Stimulated activated CD4-positive, alpha-beta T cell treated with anti-CD3 and anti-CD28 coated beads, Interleukin-15, amount 100 ng/mL, for 1 hour (primary cell): Measurements from ENCODE around the gene TRANK1.
"Not testable (repeated sequence)": the region's sequence is repeated elsewhere in the genome, so short reads cannot be mapped to it uniquely, and the experiment has no call there.

ENCODE experiments used
- DNase-seq, 2 donors: peaks; one replicate each; pipeline ENCODE4 v3.0.0-alpha.2; 2020; ENCODE audit warnings: low read depth in 1 of 2, low spot score in 1 of 2

The TRANK1 gene

DNA sequence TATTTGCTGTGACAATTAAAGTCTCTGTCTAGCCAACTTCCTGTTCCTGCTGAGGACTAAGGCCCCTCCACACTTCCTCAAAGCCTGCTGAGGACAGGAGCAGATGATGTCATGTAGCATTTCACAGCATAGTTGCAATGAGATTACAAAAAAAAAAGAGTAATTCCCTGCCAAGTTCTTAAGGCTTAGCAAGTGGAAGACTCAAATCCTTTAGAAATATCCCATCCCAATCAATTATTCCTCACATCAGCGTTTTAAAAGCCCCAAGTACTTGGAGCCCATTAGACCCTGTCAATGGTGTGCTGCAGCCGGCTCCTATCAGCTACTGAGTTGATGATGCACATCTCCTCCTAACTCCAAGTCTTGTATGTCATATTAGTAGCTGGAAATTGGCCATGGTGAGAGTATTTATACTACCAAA, 51.7 kb downstream of the TRANK1 start:
- no peak for DNase-seq

DNA sequence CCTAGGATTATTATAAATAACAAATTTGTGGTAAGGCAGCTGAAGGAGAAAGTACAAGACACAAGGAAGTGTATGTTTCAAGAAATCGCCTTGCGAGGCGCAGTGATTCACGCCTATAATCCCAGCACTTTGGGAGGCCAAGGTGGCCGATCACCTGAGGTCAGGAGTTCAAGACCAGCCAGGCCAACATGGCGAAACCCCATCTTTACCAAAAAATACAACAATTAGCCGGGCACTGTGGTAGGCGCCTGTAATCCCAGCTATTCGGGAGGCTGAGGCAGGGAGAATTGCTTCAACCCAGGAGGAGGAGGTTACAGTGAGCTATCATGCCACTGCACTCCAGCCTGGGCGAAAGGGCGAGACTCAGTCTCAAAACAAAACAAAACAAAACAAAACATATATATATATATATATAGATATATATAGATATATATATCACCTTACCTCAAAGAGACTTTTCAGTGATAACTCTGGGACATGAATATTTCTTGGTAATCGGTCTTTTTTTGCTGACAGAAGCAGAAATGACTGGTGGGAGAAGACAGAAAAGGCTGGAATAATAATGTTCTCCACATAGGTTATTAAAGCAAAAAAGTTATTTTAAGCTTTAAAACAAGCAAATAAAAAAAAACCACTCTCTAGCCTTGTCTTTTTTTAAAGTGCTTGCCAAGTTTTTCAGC, 52.3 kb downstream of the TRANK1 start:
- DNase-seq, result no peak

DNA sequence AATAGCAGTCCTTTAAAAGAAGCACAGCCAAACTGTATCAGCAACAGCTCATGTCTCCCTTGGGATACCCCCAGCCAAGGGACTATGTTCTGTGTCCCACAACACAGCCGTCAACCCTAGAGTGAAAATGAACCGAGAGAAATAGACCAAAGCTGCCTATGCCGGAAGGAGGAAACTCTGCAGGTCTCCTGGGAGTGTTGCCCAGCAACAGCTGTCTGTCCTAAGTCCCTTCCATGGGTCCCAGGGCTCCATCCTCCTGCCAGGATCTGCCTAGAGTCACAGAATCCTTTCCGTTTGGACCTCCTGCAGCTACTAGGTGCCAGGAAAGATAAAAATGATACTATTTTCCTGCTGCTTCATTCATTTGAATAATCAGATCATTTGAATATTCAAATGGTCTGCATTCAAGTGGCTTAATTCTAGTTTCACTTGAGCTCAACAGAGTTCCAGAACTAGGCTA, 53.1 kb downstream of the TRANK1 start:
- no peak for DNase-seq

DNA sequence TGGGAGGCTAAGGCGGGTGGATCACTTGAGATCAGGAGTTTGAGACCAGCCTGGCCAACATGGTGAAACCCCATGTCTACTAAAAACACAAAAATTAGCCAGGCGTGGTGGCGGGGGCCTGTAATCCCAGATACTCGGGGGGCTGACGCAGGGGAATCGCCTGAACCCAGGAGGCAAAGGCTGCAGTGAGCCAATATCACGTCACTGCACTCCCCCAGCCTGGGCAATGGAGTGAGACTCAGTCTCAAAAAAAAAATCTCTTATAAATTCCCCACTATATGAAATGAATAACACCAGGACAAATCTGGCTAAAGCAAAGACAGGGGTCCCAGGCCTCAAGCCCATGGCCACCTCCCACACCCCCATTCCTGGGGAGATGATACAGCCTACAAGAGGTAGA, 53.8 kb downstream of the TRANK1 start:
- DNase-seq, result not testable (repeated sequence)

DNA sequence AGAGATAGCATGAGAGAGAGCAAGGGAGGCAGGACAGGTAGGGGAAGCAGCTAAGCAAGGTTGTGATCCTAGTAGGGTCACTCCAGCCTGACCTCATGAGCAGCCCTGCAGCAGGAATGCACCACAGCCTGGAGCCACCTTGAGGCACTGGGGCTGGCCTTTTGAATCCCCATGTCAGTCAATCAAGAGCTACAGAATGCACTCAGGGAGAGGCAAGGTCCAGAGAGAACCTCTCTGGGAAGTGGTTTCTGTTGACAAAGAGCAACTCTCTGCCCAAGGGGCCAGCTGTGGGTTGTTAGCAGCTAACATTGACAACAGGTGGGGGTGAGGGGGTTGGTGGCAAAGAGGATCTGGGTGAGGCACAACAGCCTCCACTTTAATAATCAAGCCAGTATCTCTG, 54.6 kb downstream of the TRANK1 start:
- DNase-seq, result no peak

DNA sequence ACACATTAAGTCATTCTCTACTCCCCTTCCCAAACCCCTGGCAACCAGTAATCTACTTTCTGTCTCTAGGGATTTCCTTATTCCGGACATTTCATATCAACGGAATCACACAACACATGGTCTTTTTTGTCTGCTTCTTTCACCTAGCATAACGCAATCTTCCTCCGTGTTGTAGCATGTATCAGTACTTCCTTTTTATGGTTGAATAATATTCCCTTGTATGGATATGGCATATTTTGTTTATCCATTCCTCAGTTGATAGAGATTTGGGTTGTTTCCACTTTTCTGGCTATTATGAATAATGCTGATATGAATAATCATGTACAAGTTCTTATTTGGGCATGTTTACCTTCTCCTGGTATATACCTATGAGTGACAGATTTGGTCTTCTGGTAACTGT, 63.1 kb downstream of the TRANK1 start:
- DNase-seq, result no peak

DNA sequence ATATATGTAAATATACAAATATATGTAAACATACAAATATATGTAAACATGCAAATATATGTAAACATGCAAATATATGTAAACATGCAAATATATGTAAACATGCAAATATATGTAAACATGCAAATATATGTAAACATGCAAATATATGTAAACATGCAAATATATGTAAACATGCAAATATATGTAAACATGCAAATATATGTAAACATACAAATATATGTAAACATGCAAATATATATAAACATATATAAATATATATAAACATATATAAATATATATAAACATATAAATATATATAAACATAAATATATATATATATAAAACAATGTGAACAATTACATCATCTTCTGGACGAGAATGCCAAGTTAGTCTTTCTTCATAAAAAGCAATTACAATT, 65.0 kb downstream of the TRANK1 start:
- DNase-seq, result not testable (repeated sequence)

DNA sequence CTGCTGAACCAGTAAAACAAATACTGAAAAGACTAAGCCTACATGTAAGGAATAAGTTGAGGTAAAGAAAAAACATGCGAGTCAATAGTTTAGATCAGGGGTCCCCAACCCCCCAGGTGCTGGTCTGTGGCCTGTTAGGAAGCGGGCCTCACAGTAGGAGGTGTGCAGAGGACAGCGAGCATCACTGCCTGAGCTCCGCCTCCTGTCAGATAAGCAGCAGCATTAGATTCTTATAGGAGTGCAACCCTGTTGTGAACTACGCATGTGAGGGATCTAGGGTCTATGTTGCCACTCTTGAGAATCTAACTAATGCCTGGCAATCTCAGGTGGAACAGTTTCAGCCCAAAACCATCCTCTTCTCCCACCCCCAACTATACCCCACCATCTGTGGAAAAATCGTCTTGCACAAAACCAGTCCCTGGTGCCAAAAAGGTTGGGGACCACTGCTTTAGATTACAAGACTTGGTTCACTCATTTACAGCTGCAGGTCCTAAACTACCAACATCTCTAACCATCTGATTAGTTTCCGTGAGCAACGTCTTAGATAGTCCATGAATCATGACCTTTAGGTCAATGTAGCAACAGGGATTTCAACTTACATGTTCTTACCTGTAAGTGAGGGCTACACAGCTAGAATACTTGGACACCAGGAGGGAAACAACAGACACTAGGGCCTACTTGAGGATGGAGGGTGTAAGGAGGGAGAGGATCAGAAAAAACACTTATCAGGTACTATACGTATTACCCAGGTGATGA, 66.7 kb downstream of the TRANK1 start:
- no peak for DNase-seq

DNA sequence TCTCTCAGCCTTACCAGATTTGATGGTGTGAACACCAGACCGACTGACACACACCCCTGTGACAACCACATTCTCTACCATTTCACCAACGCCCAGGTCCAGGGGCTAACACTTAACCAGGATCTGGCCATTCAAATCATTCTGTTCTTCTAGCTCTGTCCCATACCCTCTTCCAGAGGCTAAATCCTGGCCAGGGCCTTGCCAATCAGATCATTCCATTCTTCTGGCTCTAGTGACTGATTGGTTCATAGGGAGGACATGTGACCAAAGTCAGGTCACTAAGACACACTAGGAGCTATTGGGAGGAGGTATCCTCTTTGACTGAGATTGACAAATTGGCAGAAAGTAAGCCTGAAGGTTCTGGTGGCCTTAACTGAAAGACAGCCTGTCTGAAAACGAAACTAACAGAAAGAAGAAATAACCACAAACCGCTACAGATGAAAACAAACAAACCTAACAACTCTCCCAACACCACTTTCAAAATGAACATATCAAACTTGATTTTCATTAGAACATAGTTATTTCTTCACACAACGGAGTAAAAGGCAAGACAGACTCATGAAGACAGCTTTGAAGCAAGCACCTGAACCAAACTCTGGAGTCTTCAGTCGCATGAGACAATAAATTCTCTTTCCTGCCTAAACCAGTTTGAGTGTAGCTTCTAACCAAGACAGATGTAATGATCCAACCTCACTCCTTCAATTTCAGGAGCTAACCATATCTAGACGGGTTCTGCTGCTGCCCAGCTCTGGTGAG, 68.5 kb downstream of the TRANK1 start:
- DNase-seq, result no peak

DNA sequence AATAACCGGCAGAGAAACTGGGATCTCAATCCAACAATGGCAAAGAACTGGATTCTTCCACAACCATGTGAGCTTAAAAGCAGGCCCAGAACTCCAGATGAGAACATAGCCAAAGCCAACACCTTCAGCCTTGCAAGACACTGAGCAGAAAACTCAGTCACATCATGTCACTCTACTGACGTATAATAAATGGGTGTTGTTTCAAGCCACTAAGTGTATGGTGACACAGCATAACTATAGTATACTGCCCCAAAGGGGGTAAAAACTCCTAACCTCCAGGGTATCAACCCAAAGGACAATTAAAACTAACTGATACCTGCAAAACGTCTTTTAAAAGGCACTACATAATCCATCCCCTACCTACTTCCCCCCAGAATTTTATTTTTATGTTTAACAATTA, 69.5 kb downstream of the TRANK1 start:
- no peak for DNase-seq

DNA sequence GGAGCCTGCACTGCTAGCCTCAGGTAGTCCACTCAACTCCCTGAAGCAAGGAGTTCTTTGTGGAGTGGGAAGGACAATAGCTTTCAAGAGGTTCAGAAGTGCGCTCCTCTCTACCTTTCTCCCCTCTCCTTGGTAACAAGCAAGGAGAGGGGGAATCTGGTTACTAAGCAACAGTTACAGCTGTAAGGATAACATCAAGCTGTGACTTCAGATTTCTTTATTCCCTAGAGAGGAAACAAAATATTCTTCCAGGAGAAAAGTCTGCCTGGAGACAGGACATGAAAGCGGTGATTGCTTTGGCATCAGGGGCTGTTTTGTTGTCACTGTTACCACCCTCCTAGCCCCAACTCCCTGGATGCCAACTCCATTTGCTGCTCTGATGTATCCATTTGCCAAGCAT, 70.4 kb downstream of the TRANK1 start:
- DNase-seq, result no peak

DNA sequence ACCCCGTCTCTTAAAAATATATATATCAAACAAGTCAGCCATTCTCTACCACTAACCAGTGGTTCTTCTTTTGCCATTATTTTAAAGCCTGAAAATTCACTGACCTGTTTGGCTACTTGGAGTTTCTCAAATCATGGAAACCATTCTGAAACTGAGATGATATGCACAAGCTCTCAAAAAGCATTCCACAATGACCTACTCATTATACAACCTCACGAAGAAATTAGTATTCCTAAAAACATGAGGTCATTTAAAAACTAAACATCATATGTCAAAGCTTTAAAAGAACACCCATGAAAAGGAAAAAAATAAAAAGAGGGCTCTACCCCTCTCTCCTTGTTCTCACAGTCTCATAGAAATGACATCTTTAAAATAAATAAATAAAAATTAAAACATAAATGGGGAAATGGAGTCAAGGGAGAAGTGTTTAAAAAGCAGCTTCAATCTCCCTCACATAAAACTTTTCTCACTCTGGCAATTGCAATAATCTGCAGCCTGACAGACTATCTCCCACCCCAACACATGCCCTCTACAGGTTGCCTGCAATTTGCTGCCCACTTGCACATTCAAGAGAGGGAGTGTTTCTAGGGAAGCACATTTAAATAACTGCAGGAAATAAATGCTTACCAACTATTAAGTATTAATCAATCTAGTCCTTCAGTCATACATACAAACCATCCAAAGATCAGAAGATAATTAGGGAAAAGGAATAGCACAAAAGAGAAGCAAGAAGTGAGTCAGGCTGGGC, 73.3 kb downstream of the TRANK1 start:
- DNase-seq, result no peak

DNA sequence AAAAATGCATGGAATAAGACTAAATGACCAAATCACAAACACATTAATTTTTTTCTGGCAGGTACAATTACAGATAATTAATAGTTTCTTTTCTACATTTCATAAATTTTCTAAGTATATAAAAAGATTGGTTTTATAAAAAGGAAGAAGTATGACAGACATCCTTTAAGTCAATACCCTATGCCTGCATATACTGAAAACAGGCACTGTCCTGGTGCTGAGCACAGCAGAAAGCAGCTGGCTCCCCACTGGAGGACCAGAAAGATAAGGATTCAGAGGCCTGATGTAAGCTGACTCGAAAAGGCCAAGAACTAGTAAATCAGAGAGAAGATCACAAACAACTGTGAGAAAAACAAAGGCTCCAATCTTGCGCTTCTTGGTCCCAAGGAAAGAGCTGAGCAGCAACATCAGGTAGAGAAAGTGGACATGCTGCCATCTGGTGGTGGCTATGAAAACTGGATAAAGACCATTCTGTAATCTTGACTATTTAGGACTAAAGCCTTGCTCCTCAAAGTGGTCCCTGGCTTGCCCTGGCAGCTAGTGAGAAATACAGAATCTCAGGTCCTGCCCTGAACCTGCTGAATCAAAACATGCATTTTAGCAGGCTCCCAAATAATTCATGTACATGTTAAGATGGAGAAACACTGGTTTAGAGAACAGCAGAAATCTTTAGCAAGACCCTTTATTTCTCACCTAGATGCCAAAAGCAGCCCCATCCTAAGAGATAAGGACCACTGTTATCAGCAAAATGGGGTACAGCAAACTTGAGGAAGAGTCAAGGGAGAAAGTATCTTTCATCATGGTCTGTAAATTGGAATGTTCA, 76.0 kb downstream of the TRANK1 start:
- no peak for DNase-seq

DNA sequence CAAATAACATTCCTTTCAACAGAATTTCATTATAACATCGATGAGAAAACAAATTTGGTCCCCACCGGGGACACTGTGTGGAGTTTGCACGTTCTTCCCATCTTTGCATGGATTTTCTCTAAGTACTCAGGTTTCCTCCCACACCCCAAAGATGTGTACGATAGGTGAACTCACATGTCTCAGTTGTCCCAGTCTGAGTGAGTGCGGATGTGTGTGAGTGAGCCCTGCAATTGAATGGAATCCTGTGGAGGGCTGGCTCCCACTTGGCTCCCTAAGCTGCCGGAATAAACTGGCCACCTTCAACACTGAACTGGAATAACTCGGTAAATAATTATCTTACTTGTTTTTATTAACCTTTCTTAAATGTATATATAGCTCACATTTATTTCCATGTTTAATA, 77.0 kb downstream of the TRANK1 start:
- DNase-seq, result no peak

DNA sequence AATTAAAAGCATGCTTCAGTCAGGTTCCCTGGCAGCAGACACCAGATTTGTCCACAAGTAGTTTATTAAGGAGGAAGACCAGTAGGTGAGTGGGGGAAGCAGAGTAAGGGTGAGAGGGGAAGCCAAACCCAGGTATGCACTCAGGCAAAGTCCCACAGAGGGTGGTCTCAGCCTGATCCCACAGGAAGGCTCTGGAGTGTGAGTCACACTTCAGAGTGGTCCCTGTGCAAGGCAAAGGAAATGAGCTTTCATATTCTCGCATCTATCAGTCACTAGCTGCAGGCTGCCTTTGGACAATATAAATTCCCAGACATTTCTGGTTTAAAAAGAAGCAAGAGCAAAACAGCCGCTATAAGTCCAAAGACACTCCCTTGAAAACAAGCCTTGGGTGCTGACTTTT, 78.5 kb downstream of the TRANK1 start:
- DNase-seq, result no peak

DNA sequence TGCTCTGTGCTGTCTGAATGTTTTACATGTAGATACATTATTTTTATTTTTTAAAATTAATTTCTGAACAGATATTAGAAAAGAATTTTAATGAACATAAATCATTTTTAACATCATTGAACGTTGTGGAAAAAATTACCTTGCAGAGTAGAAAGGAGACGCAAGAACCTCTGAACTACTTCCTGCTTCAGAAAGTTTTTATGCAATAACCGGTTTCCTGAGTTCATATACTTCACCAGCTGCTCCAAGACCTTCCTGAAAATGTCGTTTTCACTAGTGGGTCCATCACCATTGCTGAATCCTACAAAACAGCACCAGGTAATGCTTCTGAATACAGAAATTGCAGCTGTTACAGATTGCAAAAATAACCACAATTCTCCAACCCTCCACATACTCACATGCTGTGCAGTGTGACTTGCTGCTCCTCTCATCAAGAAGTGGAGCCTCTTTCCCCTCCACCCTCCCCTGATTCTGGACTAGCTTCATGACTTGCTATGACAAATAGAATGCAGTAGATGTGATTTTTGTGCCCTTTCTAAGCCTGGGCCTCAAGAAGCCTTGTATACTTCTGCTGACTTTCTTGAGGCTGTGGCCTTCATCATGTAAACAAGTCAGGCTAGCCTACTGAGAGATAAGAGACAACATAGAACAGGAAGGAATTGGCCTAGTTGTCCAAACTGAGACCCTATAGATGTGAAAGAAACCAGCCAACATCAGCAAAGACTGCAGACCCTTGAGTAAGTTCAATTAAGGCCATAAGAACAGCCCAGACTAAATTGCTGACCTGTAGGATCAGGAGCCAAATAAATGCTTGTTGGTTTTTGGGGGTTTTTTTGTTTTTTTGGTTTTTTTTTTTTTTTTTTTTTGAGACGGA, 80.4 kb downstream of the TRANK1 start:
- no peak for DNase-seq

DNA sequence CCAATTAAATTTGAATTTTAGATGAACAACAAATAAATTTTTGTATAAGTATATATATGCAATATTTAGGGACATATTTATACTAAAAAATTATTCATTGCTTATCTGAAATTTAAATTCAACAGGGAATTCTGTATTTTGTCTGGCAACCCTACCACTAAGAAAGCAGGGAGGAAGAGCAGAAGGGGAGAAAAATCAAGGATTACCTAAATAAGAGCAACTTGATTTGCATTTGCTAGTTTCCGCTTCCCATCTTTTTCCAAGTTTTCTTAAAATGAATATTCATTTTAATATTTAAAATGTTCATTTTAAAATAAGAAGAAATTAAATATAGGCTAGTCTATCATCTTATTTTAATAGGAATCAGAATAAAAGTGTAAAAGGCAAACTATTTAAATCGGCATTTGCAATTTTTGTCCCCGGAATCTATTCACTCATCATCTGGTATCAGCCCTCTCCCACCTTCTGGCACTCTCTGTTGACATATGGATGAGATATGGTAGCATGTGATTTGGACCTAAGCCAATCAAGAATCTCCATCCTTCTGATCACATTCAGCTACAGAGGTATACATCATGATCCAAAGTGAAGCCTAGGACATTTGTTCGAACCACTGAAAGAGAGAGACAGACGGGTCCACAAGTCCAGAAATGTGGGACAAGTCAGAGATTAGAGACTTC, 82.6 kb downstream of the TRANK1 start:
- no peak for DNase-seq

DNA sequence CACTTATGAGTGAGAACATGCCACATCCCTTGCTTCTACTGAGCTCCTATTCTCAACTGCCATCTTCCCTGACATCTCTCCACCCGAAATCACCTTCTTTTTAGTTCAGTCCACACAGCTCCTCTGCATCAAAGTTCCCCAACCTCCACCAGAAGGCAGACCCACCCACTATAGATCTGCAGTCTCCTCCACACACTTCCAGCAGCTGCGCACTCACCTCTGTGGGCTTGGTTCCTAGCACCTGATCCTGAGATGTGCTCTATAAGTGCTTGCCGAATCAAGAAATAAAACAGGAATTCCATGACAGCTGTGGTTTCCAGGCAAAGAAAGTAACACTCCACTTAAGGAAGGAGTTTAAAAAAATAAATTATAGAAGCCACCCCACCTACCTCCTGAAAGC, 85.4 kb downstream of the TRANK1 start:
- no peak for DNase-seq

DNA sequence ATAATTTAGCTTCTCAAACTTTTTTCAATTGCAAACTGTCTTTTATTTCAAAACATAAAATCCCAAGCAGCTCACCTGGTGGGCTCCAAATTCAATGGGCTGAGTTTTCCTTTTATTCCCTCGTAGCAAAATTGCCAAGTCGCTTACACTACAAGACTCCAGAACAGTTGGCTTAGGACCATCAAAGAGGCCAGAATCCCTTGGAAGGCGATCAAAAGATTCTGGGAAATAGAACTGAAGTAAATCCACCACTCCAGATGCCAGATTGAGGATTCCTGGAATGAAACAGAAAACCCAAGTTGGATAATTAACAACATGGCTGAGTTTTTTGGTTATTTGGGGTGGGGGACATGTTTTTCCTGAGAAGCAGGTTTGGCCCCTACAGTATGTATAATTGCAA, 92.8 kb downstream of the TRANK1 start:
- no peak for DNase-seq
